GM18511 (cell line): ENCODE data around the gene TRIP13.

Source experiments
- ATAC-seq: cut with Tn5 transposase; IDR thresholded peaks from one replicate; pipeline ENCODE4 v1.9.1; 2021; ENCODE audit warnings: mild to moderate bottlenecking, moderate library complexity; ENCODE audit not compliant: unreplicated experiment

TRIP13 gene

GRCh38 chr5:949815-950560 lies 57.3 kb downstream of the TRIP13 start:
- no peak for ATAC-seq

GRCh38 chr5:951940-952596 lies 59.4 kb downstream of the TRIP13 start:
- no peak for ATAC-seq

GRCh38 chr5:952597-953271 lies 60.0 kb downstream of the TRIP13 start:
- no peak for ATAC-seq

GRCh38 chr5:953535-954449 lies 61.1 kb downstream of the TRIP13 start:
- no peak for ATAC-seq

GRCh38 chr5:955886-956761 lies 63.4 kb downstream of the TRIP13 start:
- no peak for ATAC-seq

- ATAC-seq, result peak; percentile 82
Observed at GRCh38 chr5:956941-957747, 64.5 kb downstream of the TRIP13 start.

- ATAC-seq, result no peak
Observed at GRCh38 chr5:957748-958485, 65.2 kb downstream of the TRIP13 start.

GRCh38 chr5:958701-959571 lies 66.3 kb downstream of the TRIP13 start:
- ATAC-seq, result no peak

GRCh38 chr5:959581-960531 lies 67.2 kb downstream of the TRIP13 start:
- no peak for ATAC-seq

- ATAC-seq, result no peak
Observed at GRCh38 chr5:960551-960950, 67.9 kb downstream of the TRIP13 start.

- ATAC-seq, result no peak
Observed at GRCh38 chr5:961002-961710, 68.5 kb downstream of the TRIP13 start.

GRCh38 chr5:961711-962240 lies 69.1 kb downstream of the TRIP13 start:
- ATAC-seq, result no peak

GRCh38 chr5:962386-962785 lies 69.7 kb downstream of the TRIP13 start:
- ATAC-seq, result no peak

- ATAC-seq, result no peak
Observed at GRCh38 chr5:962801-963200, 70.1 kb downstream of the TRIP13 start.

GRCh38 chr5:963310-963672 lies 70.6 kb downstream of the TRIP13 start:
- ATAC-seq, result no peak
